Measurements from ENCODE around the gene ODF2L.

Gene ODF2L

GRCh38 chr1:86395751-86396497, at the start of gene ODF2L:
TSS of gene ODF2L (minus strand) at chr1:86396323. CDS start at chr1:86387027, 9,296 bp downstream.
- peak; percentile 92 for DNase-seq

GRCh38 chr1:86445919-86446318, 49.8 kb upstream of the ODF2L start:
- no peak for DNase-seq

- no peak for DNase-seq
Observed at GRCh38 chr1:86441997-86442396, 45.9 kb upstream of the ODF2L start.

DNA sequence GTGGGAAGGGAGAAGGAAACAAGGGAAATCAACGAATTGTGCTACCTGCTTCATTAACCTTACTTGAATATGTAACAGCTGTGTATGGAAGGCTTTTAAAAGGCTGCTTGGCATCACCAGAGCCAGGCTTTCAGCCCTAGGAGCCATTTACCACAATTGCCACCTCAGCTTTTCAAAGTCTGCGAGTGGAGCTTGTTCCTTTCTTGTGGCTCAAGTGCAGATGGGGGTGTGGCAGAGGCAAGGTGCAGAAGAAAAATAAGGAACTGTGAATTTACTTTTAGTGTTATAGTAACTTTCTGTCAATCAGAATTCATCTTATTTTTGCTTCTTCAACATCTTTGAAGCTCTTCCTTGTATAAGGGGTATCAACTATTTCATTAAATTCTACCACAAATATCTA, 45.5 kb upstream of the ODF2L start:
- DNase-seq = no peak

- no peak for DNase-seq
Observed at GRCh38 chr1:86436041-86436440, 39.9 kb upstream of the ODF2L start.

GRCh38 chr1:86435327-86435726, 39.2 kb upstream of the ODF2L start:
- no peak for DNase-seq

GRCh38 chr1:86434059-86434458, 37.9 kb upstream of the ODF2L start:
- no peak for DNase-seq

GRCh38 chr1:86430376-86430775, 34.3 kb upstream of the ODF2L start:
- DNase-seq = no peak

- peak; percentile 77 for DNase-seq
Observed at GRCh38 chr1:86429835-86430234, 33.7 kb upstream of the ODF2L start.

GRCh38 chr1:86429122-86429725, 33.1 kb upstream of the ODF2L start:
- no peak for DNase-seq

- DNase-seq = no peak
Observed at GRCh38 chr1:86423873-86424272, 27.8 kb upstream of the ODF2L start, which contains the start of gene CLCA2. TSS of gene CLCA2 (plus strand) at chr1:86424171. CDS start at chr1:86424248, 77 bp downstream.

DNA sequence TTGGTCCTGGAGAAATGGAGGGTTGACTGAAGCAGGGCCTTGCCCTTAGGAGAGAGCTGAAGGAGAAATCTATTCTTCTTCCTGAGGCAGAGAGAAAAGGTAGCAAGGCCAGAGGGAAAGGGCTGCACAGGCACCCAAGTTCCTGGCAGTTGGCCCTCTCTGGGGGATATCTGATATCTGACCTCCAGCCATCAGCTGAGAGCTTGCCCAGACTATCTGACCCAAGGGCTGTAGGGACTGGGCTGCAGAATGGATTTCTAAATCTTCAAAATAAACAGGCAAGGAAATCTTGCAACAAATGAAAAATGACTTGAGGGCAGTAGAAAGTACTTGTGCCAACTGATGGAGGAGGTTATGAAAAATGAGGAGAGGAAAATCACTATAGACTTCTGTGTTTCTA, 27.4 kb upstream of the ODF2L start:
- DNase-seq = no peak

DNA sequence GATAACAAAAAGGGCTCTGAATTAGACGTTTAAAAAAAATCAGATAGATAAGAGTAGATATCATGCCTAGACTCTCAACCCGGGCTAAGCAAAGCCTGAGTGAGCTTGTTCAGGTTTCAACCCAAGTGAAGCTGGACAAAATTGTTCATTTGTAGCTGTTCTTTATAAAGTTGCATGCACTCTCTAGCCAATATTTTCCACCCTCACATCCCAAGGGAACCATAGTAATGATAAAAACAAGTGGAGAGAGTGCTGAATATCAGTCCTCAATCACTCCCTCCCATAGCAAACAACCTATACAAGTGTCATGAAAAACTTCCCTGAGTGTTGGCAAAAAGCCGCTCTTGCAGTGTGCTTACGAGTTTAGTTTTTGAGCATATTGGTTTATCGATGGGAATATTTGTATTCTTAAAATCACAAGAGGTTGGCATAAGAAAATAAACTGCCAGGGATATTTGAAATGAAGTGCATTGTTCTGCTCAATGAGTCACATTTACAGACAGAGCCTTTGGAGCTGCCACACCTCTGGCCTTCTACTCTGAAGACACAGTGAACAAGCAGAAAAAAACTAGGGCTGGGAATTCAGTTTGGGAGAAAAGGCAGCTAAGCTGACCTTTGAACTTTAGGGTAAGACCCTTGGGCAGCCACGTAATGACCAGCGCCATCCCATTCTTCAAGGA, 25.6 kb upstream of the ODF2L start:
- DNase-seq = no peak

GRCh38 chr1:86419277-86419903, 23.3 kb upstream of the ODF2L start:
- peak; percentile 62 for DNase-seq

DNA sequence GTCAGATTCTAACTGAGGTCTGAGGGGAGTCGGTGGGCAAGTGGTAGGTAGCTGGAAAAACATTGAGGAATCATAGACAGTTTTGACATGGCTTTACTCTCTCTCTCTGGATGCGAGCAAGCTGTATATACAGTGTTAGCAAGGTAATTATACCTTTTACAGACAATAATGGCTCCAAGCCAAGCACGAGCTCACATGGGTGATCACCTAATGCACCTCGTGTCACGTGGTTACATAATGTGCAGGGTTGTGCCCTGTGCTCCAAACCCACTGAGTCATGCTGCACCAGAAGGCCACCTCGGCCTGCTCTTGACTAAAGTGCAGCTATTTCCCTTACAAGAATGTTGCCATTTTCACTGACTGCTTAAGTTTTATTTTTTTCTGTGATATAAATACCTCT, 20.2 kb upstream of the ODF2L start:
- DNase-seq = no peak

- DNase-seq = no peak
Observed at GRCh38 chr1:86410879-86411278, 14.8 kb upstream of the ODF2L start.

- no peak for DNase-seq
Observed at GRCh38 chr1:86409416-86410021, 13.4 kb upstream of the ODF2L start.

GRCh38 chr1:86396498-86396890, 371 bp upstream of the ODF2L start:
- peak; percentile 10 for DNase-seq

DNA sequence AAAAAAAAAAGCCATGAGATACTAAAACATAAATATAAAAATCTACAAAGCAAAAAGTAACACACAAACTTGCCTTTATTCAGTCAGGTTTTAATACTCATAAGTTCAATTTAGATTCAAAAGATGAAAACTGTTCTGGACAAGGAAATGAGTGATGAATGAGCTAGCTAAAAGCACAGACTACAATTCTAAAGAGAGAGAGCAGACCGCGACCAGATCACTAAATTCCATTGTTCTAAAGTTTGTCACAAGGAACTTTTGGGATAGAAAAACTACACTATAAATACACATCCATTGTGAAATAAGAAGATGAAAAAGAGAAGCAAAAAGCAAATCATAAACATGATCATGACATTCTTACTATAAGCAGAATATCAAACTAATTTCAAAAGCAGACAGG, 1.7 kb downstream of the ODF2L start:
- DNase-seq = no peak

GRCh38 chr1:86389307-86389706, 6.8 kb downstream of the ODF2L start:
- DNase-seq = no peak

DNA sequence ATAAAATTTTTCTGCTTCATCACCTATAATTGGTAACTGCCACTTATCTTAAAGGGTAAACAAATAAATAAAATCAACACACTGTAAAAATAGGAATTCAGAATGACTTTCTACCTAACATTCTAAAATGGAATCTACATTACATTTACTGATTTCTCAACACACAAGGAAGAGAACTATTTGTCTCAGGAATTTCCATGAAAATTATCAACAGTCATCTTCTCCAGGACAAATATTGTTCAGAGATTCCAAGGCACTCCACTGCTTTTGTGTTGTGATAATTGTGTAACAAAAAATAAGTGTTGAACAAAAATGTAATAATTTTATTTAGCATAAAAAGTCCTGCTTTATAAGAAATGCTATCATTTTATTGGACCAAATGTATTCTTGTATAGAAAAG, 7.3 kb downstream of the ODF2L start:
- no peak for DNase-seq

DNA sequence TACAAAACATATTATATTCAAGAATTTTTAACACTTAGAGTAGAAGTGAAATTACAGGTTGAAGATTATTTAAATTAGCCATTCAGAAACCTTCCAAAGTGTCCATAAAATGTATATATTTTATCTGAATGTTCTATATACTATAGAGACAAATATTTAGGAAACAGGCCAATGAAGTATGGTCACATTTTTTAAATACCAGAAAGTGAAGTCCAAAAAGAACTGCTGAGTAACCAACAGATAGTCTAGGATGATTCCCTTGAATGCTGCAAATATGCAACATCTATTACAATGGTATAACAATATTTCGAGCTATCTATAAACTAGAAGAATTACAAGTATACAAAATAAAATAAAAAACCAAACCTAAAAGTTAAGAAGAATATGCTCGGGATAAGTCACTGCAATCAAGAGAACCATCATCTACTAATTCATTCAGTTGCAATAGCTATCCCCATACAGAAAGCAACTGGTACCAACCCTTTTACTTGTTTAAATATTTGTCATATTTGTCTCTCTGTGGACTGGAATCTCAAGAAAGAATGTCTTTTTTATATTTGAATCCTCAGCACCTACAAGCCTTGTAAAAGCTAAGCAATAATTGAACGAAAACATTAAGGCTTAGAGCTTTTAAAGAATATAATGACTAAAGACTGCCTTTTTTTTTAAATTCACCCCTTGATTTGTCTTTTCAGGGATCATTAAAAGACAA, 8.1 kb downstream of the ODF2L start:
- no peak for DNase-seq

GRCh38 chr1:86382878-86383277, 13.2 kb downstream of the ODF2L start:
- no peak for DNase-seq
